HG02938 (cell line): ENCODE measurements around the gene DHDH.

Source experiments
- ATAC-seq: cut with Tn5 transposase; IDR thresholded peaks from one replicate; pipeline ENCODE4 v1.9.1; 2021; ENCODE audit warnings: mild to moderate bottlenecking, moderate library complexity; ENCODE audit not compliant: unreplicated experiment

The DHDH gene

DNA sequence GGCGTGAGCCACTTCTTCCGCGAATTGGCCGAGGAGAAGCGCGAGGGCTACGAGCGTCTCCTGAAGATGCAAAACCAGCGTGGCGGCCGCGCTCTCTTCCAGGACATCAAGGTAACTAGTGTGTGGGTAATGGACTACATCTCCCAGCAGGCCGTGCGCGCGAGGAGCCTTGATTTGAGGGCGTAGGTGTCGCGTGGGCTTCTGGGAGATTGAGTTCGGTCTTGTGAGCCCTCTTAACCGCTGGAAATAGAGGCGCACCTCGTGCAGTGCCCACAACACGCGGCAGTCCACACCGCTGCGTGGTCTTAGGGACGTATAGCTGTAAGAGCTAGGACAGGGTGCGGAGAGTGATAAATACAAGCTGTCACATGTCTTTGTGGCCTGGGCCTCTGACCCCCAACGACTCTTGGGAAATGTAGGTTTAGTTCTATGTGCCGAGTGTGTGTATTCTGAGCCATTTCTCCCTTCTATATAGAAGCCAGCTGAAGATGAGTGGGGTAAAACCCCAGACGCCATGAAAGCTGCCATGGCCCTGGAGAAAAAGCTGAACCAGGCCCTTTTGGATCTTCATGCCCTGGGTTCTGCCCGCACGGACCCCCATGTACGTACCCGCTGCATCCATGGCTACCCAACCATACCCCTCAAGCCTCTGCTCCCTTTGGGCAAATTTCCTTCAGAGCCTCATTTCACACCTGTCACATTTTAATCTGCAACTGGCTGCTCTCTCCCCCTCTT is 32.5 kb downstream of the DHDH start:
- peak; percentile 12 for ATAC-seq

GRCh38 chr19:48966541-48967345 is 33.2 kb downstream of the DHDH start:
- no peak for ATAC-seq

DNA sequence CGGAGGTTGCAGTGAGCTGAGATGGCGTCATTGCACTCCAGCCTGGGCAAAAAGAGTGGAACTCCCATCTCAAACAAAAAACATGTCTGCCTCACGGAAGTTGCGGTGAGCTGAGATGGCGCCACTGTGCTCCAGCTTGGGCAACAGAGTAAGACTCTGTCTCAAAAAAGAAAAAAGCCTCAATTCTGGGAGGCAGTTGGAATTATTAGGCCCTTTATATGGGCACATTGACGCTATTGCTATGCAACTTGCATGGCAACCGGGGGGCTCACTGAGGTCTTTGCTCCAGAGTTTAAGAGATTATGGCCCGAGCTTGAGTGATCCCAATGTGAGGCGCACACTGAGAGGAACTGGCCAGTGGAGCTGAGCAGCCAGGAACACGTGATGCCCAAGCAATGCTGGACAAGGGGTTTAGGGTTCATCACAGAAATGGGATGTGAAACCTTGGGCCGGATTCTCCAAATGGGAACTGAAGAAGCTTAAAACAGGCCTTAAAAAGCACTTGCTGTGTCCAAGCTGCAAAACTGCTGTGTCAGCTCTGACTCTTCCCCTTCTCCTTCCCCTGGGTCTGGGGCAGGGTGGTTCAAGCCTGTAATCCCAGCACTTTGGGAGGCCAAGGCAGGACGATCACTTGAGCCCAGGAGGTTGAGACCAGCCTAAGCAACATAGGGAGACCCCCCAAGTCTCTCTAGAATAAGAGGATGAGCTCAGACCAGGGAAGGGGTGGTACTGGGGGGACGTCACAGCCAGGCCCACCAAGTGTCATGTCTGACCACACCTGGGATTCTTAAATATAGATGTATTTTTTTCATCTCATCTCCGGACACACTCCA is 34.1 kb downstream of the DHDH start:
- no peak for ATAC-seq

DNA sequence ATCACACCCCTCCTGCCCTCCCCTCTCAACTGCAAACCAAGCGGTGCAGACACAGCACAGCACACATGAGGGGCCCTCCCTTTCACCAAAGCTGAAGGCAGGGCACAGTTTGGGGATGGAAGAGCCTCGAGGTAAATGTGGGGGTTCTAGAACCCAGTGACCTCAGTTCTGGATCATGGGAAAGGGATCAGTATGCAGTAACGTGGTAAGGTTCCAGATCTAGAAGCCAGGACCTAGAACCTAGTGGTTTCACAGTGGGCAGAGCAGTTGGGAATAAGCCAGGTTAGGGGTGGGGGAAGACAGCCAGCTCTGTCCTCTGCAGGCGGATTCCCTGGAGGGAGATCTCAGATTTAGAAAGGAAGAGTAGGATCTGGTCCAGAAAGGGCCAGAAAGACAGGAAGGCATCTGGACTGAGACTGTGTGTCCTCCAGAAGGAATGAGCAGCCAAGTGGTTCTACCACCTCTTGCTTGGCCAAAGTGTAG is 34.7 kb downstream of the DHDH start:
- ATAC-seq, result no peak

DNA sequence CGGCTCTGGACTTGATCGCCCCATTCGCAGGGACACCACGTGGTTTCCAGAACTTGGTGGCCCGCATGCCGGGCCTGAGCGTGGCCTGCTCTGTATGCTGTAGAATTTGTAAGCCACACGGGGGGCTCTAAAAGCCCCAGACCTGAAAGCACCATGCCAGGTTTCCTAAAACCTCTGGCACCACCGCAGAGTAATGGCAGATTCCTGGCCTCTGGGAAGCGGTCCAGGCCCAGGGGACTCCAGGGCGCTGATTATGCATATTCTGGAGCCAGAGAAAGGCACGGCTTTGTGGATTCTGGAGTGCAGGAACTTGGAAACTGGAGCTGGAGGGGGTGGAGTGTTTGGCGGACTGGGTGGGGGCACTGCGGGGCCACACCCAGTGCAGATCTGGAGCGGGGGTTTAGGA is 35.3 kb downstream of the DHDH start:
- no peak for ATAC-seq

- ATAC-seq, result no peak
Measured at GRCh38 chr19:48969276-48970138, 36.0 kb downstream of the DHDH start.

DNA sequence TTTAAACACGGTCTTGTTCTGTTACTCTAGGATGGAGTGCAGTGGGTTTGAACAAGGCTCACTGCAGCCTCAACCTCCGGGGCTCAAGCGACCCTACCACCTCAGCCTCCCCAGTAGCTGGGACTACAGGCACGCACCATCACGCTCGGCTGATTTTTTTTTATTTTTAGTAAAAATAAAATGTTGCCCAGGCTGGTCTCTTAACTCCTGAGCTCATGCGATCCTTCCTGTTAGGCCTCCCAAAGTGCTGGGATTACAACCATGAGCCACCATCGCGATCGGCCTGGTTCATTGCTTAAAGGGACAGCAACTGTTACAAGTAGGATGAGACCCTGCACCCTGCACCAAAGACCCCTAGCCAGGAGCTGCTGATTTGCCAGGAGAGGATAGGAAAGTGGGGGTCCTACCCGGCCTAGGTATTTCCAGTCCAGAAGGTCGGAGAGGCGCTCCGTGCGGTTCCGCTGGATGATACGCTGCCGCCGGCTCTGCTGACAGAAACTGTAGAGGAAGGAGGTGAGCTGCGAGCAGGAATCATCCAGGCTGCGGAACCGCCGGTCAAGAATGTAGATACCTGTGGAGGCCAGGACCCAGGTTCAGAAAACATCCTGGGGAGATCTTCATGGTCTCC is 36.8 kb downstream of the DHDH start:
- ATAC-seq, result no peak

DNA sequence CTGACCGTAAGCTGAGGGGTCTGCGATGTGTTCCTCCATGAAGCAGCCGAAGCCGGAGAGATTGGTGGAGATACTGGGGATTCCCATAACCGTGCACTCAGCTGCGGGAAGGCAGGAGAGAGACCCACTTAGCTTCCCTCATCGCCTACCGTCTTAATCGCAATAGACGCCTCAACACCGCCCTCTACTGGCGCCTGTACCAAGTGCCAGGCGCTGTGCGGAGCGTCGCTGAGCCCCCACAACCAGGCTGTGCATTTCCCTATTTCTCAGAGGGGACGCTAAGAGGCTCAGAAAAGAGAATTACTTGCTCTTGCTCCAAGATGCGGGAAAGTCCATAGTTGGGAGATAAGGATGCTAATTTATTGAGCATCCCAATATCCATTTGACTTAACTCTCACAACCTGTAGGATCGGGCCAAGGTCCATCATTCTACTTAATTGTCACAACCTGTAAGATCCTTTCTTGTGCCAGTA is 37.5 kb downstream of the DHDH start:
- ATAC-seq, result no peak

- ATAC-seq, result no peak
Measured at GRCh38 chr19:48975947-48976847, 42.7 kb downstream of the DHDH start.

DNA sequence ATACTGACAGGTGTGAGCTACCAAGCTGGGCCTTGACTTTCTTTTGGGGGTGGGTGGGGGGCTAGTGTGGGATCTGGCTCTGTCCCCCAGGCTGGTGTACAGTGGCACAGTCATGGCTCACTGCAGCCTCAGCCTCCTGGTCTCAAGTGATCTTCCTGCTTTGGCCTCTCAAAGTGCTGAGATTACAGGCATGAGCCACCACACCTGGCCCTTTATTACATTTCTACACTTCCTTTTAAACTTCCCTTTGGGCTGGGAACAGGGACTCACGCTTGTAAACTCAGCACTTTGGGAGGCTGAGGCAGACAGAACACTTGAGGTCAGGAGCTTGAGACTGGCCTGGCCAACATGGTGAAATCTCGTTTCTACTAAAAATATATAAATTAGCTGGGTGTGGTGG is 43.6 kb downstream of the DHDH start:
- no peak for ATAC-seq

DNA sequence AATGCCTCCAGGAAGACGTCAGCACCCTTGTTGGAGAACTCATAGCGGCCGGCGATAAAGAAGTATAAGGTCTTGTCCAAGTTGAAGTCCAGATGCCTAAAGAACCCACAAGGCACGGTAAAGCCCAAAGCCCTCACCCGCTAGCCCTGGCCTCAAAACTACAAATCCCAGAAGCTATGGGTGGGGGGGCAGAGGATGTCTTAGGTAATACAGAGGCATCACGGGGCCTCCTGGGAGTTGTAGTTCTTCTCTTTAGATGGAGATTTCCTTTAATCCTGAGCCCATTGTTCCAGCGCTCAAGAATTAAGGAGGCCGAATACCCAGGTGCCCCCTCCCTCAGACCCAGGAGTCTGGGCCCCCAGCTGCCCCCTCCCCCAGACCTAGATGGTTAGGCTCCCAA is 48.8 kb downstream of the DHDH start:
- ATAC-seq, result no peak

- ATAC-seq, result no peak
Measured at GRCh38 chr19:48985711-48986110, 52.2 kb downstream of the DHDH start.

- no peak for ATAC-seq
Measured at GRCh38 chr19:48986211-48986610, 52.7 kb downstream of the DHDH start.

DNA sequence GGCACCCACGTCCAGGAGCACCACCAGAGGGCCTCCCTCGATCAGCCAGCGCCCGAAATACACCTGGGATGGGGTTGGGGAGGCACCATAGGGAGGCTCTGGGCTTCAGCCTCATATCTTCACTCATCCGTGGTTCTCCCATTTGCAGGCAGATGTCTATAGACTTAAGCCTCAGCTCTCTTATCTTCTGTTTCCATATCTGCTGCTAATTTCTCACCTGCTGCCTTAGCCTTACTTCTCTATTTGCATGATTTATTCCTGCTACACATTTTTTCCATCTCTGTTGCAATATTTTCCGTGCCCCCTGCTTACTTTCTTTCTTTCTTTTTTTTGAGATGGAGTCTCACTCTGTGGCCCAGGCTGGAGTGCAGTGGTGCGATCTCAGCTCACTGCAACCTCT is 53.8 kb downstream of the DHDH start:
- no peak for ATAC-seq

DNA sequence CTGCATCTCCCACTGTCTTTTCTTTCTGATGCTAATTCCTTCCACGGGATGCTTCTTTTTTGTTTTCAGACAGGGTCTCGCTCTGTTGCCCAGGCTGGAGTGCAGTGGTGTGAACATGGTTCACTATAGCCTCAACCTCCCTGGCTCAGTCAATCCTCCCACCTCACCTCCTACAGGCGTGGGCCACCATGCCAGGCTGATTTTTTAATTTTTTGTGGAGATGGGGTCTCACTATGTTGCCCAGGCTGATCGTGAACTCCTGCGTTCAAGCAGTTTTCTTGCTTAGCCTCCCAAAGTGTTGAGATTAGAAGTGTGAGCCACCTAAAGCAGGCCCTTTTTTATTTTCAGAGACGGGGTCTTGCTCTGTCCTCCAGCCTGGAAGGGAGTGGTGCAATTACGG is 54.8 kb downstream of the DHDH start:
- ATAC-seq, result no peak

GRCh38 chr19:48988860-48989259 is 55.4 kb downstream of the DHDH start:
- no peak for ATAC-seq

DNA sequence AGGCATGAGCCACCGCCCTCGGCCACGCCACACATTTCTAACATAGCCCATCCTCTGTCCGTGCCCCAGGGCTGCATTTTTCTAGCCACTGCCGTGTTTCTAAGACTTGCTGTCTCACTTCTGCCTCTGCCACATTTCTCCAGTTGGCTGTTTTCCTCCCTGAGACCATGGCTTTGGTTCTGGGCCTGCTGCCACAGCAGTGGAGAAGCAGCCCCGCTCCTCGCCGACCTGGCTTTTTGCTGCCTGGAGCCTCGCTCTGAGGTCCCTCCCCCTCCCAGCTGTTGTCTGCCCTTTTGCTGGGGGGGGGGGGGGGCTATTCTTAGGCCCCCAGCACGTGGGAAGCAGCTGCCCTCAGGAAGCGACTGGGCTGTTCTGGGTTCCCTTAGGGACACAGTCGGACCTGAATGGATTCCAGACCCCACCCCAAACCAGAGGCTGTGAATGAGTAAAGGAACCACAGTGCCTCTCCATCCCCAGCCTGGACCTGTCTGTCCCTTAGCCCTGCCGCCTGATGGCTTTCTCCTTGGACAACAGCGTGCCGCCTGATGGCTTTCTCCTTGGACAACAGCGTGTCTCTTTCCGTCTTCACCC is 56.3 kb downstream of the DHDH start:
- no peak for ATAC-seq

DNA sequence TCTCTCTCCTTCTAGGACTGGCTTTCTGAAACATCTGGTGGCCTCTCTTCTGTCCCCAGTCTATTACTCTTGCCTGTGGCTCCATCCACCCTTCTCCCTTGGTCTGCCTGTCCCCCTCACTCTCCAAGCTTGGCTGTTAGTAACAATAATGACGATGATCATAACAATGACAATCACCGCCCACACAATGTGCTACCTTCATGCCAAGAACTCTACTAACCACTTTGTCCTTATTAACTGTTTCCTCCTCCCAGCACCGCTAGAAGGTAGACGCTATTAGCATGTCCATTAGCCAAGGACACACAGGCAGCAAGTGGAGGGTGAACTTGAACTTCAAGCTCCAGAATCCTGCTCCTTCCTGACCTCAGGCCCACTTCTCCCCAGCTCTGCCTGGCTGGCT is 56.9 kb downstream of the DHDH start:
- ATAC-seq, result no peak
